GM19239 (cell line): ENCODE measurements around the gene AGBL1.
A peak's percentile ranks its signal among the peaks of the same experiment; 100 is the strongest.
"Not testable (repeated sequence)": the region's sequence is repeated elsewhere in the genome, so short reads cannot be mapped to it uniquely, and the experiment has no call there.

ENCODE experiments used
- DNase-seq: peaks from one replicate; pipeline ENCODE4 v3.0.0; 2011; ENCODE audit warnings: low spot score; ENCODE audit not compliant: insufficient read length
- FAIRE-seq: peaks from 2 replicates; lab custom pipeline; 2011; peaks lifted over from hg19 to GRCh38; lab: Jason Lieb, UNC

AGBL1 gene

DNA sequence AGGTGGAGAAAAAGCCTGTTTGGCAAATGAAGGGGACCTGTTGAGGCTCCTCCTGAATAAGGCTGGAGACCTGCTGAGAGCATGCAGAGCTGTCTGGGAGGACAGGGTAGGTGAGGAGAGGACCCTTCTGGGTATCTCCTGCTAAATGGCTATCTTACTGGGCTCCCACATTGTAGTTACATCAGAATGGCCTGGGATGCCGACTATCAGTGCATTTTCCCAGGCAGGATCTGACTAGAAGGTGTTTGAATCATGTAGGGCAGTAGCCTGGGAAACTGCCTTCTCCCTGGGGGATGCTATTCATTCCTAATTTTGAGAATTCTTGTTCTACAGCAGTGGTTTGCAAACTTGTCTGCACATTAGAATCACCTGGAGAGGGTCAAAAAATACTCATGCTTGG is 631 bp downstream of the AGBL1 start:
- FAIRE-seq: no peak

DNA sequence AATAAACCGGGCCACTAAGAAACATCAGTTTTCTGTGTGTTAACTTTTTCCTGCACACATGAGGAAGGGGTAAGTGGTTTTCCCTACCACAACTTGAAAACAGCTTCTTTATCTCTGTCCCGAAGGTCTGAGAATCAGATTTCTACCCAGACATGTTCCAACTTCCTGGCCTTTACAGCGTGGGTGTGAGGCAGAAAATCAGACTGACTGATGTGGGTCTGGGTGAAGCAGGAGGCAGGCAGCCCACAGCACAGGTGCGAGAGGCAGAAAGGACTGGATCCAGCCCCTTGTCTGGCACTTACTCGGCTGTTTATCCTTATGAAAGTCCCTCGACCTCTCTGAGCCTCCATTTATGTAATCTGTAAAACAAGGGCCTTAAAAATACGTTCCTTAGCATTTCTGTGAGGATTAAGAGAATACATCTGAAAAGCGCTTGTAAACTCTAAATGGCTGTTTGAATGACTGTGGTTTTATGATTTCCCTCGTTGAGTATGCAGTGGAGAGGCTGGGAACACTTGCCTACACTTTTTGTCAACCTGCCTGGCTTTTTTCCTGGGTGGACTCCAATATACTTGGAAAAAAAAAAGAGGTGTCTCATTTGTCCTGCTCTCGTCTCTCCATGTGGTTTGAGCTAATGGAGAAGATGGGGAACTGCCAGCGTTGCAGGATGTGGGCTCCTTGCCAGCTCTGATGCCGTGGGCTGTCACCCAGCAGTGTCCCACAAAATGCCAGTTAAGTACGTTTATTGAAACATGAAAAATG is 3.1 kb downstream of the AGBL1 start:
- FAIRE-seq (no peak), DNase-seq (no peak)

More for the DNA sequence above, 631 bp downstream of the AGBL1 start:
- DNase-seq: no peak

- no peak for FAIRE-seq
- DNase-seq: no peak
These were observed 8.1 kb downstream of the AGBL1 start for GRCh38 chr15:86087808-86088207.

- FAIRE-seq: no peak
- DNase-seq: no peak
These were observed 9.8 kb downstream of the AGBL1 start for GRCh38 chr15:86089422-86089821.

DNA sequence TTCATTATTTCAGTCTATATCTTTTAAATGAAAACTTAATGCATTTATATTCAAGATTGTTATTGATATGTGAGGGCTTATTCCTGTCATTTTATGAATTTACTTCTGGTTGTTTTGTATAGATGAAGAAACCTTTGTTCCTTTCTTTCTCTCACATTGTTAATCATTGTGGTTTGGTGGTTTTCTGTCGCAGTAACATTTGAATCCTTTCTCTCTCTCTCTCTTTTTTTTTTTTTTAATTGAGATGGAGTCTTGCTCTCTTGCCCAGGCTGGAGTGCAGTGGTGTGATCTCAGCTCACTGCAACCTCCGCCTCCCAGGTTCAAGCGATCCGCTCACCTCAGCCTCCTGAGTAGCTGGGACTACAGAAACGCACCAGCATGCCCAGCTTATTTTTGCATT is 22.1 kb downstream of the AGBL1 start:
- DNase-seq (no peak), FAIRE-seq (no peak)

GRCh38 chr15:86103825-86104224 is 24.2 kb downstream of the AGBL1 start:
- DNase-seq (no peak), FAIRE-seq (no peak)

GRCh38 chr15:86106306-86106705 is 26.6 kb downstream of the AGBL1 start:
- no peak for FAIRE-seq
- no peak for DNase-seq

GRCh38 chr15:86115145-86115801 is 35.6 kb downstream of the AGBL1 start:
- no peak for FAIRE-seq
- DNase-seq: no peak

- DNase-seq: no peak
- FAIRE-seq: no peak
These were observed 42.0 kb downstream of the AGBL1 start for GRCh38 chr15:86121568-86122225.

DNA sequence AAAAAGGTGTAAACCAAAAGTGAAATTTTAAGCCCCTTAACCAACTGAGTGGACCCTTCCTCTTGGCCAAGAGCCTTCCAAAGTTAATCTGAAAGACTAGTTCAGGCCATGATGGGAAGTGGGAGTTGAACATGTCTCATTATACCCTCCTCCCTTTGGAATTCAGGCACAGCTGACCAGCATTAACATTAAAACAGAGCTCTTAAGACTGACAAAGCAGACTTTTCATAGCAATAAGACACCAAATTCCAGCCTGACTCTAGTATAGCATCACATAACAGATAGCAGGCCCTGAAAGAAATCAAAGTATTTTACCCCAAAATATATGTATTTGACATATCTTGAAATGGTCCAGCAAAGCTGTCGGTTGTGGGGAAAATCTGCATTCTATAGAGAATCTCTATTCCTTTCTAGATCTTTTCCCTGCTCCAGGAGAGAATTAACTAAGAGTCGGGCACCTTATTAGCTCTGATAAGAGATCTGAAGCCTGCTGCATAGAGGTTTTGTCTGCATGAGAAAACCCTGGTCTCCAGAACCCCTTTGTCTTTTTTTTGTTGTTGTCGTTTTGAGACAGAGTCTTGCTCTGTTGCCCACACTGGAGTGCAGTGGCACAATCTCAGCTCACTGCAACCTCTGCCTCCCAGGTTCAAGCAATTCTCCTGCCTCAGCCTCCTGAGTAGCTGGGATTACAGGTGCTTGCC is 43.2 kb downstream of the AGBL1 start:
- FAIRE-seq, DNase-seq: not testable (repeated sequence)

GRCh38 chr15:86125775-86126174 is 46.1 kb downstream of the AGBL1 start:
- DNase-seq (no peak), FAIRE-seq (no peak)

DNA sequence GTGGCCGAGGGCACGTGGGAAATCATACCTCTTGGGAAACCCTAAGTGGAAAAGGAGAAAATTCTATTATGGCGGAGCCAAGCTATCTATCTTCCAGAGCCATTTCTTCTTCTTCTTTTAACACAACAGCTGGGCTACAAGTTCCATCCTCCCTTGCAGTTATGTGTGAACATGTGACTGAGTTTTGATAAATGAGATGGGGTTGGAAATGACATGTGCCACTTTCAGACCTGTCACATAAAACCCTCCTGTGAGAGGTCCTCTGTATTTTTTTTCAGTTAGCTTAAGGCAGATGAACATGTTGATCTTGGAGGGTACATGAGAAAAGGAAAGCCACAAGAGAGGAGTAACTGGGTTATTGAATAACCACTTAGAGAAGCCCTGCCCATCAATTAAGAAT is 47.9 kb downstream of the AGBL1 start:
- FAIRE-seq (no peak), DNase-seq (no peak)

GRCh38 chr15:86135041-86135440 is 55.4 kb downstream of the AGBL1 start:
- no peak for DNase-seq

GRCh38 chr15:86136861-86137260 is 57.2 kb downstream of the AGBL1 start:
- FAIRE-seq (no peak), DNase-seq (no peak)

More at GRCh38 chr15:86135041-86135440, 55.4 kb downstream of the AGBL1 start:
- FAIRE-seq: no peak

DNA sequence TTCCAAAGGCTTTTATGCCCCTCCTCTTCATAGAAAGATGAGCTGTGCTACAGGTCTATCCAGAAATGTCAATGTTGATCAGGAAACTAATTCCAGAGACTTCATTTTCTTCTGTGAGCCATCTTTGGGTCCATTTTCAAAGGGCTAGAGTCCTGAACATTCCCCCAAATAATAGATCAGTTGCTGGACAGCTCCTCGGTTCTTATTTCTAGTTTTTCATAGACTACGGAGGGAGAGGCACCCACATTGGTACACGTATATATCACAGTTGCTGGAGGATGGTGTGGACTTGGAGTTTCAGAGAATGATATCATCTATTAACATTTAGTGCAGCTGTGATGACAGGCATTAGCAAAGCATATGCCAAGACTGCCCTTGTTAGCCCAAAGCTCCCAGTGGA is 59.1 kb downstream of the AGBL1 start:
- no peak for DNase-seq
- FAIRE-seq: no peak

- DNase-seq (peak; percentile 9), FAIRE-seq (no peak)
These were observed 60.2 kb downstream of the AGBL1 start for GRCh38 chr15:86139828-86140227.

GRCh38 chr15:86154705-86155104 is 75.0 kb downstream of the AGBL1 start:
- DNase-seq (no peak), FAIRE-seq (no peak)

- FAIRE-seq: no peak
- no peak for DNase-seq
These were observed 75.9 kb downstream of the AGBL1 start for GRCh38 chr15:86155551-86155950.

- FAIRE-seq: no peak
These were observed 78.1 kb downstream of the AGBL1 start for GRCh38 chr15:86157606-86158293.

GRCh38 chr15:86159468-86159867 is 79.8 kb downstream of the AGBL1 start:
- no peak for DNase-seq
- no peak for FAIRE-seq

More at GRCh38 chr15:86157606-86158293, 78.1 kb downstream of the AGBL1 start:
- DNase-seq: no peak
